Anterior cingulate cortex (tissue), 58 donors: Measurements from ENCODE around the gene TNFRSF11A.
A peak's percentile ranks its signal among the peaks of the same experiment; 100 is the strongest.

Source experiments
- DNase-seq, 58 donors: peaks; one replicate each; lab custom pipeline; 2025; lab: John Stamatoyannopoulos, UW

The TNFRSF11A gene

DNA sequence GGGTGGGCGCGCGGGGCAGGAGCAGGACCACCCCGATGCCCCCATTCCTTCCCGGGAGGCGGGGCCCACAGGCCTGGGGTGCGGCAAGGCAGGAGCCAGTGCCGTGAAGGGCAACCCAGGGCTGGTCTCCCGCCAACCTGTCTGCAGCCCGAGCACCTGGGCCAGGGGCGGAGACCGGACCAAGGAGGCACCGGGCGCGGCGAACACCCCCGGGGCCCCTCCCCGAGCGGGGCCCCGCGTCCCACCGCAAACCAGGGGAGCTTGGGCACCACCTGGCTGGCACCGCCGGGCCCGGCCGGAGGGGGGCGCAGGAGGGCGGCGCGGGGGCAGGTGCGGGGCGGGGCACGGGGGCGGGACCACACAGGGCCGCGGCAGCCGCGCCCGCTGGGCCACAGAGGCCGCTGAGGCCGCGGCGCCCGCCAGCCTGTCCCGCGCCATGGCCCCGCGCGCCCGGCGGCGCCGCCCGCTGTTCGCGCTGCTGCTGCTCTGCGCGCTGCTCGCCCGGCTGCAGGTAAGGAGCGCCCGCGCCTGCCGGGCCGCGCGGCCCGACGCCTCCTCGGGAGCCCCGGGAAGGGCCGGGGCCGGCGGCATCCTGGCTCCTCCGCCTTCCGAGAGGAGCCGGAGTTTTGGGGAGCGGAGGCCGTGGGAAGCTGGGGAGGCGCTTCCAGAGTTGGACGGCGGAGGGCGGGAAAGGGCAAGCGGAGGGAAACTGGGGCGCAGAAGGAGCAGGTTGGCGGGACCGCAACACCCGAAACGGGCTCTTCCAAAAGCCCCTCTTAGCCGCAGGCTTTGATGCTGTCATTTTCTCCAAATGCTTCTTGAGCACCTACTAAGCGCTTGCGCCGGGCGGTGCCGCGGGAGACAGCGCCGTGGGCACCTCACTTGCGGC lies at the start of gene TNFRSF11A:
TNFRSF11A (plus strand) TSS at position 394 of the 889 bp plus-strand sequence; CDS start at position 437, 43 bp downstream.
- DNase-seq: peak in 5 of 58 donors; percentile 8 to 44 (median 8)

DNA sequence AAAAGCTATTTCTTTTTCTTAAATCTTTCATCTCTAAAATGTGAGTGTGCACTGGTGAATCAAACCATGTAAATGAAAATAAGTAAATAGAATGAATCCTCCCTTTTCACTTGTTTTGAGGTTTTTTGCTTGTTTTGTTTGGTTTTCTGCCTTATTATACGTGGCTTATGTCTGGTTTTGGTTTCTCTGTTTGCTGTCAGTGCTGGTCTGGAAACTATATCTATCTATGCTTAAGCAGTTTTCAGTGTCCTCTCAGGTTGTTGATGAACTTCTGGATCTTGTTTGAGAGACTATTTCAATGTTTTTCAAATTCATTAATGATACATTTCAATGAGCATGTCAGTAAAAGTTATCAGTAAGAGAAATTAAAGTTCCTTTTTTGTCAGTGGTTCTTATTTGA lies 48.1 kb upstream of the TNFRSF11A start:
- DNase-seq: no peak

DNA sequence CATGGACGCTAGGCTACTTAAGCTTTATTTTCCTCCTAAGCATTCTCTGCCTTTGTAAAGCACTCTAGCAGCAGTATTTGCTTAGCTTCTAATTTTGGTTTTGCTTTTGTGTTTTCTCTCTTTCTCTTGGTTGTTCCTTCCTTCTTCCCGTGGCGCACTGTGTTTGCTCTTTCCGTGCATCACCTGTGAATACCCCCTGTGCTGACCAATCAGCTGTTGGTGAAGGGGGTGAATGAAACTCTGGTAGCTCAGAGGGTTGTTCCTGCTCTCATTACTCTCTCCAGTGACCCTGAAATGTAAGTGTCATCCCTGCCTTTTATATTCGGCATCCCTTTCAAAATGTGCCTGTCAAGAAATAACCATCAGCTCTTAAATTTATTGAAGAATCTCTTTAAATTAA lies 45.5 kb upstream of the TNFRSF11A start:
- no peak for DNase-seq

DNA sequence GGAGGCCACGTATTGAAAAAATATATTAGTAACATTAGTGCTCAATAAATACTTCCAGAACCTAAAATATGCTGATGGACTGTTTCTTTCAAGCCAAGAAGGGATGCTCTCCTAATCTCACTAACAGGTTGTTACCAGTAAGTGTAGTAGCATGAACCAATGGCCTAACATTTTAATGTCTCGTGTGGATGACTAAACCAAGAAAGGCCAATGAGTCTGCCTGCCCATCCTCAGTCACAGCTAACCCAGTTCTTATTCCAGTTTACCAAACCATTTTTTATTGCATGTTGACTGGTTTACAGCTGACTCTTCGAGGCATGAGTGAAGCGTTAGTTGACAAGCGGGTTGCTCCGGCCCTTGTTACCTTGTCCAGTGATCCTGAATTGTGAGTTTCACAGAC lies 45.1 kb upstream of the TNFRSF11A start:
- DNase-seq: no peak

DNA sequence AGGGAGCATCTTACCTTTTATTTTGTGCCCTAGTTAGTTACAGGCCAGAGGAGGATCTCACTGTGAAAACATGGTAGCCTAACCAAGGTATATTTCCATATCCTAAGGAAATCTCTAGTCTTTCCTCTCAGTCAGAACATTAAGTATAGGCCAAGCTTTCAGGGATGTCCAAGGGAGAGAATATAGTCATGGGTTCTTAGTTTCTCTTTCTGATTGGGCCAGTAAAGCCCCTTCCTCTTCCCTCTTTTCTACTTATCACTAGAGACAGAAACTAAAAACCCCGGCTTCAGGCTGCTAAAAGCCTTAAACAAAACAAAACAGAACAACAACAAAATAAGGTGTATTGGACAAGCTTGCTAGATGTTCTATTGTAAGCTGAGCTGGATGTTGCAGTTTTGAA lies 44.3 kb upstream of the TNFRSF11A start:
- no peak for DNase-seq

- no peak for DNase-seq
Measured at GRCh38 chr18:62281684-62282083, 43.4 kb upstream of the TNFRSF11A start.

DNA sequence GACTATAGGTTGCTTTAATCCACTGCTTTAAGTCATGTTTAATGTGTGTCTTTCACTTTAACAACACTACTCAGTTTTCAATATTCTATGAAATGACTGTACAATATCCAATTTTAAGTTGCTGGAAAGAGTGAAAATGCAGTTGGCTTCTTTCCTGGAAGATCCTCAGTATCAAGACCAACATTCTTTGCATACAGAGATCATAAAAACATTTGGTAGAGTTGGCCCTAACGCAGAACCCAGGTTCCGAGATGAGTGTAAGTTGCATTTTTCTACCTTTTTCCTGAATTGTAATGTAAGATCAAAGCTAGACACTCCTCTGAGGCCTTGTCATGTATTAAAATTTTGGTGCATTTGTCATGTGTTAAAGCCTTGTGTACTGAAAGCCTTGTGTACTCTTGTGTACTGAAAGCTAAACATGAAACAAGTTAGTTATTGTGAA lies 42.9 kb upstream of the TNFRSF11A start:
- DNase-seq: no peak

DNA sequence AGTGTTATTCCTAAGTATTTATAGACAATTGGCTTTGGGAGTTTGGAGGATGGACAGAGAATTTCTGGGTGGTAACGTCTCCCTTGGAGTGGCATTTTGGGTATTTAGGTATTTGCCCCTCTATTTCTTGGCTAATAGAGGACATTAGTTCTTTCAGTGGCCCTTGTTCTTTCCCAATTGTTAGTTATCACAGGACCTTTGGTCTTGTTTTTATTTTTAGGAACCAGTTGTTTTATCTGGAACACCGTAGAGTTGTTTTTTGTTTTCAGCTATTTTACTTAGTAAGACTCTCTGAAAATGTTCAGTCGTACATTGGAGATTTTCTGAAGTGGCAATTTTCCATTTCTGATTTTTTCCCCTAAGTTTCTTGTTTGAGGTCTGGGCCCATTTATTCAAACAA lies 40.5 kb upstream of the TNFRSF11A start:
- no peak for DNase-seq

GRCh38 chr18:62285281-62285680 lies 39.8 kb upstream of the TNFRSF11A start:
- no peak for DNase-seq

- DNase-seq: no peak
Measured at GRCh38 chr18:62287781-62288664, 37.1 kb upstream of the TNFRSF11A start.

- no peak for DNase-seq
Measured at GRCh38 chr18:62288665-62289008, 36.5 kb upstream of the TNFRSF11A start.

DNA sequence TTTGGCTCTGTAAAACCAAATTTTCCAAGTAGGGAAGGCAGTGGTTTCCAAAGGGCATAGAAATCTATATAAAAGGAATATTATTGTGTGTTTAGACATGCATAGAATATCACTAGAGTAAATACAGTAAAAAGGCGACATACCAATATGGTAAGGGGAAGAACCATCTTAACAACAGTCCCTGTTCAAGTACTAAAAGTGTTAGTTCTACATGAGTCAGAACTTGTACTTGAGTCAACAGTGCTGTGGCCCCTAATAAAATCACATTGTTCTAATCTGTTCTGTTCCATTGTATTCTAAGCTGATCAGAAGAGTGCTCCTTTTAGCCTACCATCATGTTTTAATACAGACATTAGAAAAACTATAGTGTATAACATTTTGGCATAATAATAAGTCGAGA lies 36.1 kb upstream of the TNFRSF11A start:
- DNase-seq: no peak

DNA sequence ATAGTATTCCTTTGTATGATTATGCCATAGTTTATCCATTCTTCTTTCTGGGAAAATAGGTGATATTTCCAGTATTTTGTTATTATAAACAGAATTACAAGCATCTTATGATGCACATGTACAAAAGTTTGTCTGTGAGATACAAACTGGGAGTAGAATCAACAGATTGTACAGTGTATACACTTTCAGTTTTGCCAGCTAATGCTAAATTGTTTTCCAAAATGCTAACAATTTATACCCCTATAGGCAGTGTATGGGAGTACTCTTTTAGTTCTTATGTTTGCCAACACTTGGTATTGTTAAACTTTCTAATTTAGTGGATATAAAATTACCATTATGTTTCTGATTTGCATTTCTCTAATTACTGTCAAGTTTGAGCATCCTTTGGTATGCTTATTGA lies 31.0 kb upstream of the TNFRSF11A start:
- no peak for DNase-seq

GRCh38 chr18:62300359-62300963 lies 24.6 kb upstream of the TNFRSF11A start:
- DNase-seq: no peak

DNA sequence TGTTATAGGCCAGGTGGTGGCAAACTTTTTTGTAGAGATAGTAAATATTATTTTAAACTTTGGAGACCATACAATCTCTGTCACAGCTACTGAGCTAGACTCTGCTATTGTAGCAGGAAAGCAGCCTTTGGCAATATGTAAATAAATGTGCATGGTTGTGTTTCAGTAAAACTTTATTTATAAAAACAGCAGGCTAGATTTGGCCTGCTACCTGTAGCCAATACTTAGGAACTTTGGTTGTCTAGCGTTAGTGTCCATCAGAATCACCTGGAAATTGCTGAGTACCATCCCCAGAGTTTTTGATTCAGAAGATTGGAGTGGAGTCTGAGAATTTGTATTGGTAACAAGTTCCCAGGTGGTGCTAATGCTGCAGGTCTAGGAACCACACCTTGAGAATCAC lies 23.8 kb upstream of the TNFRSF11A start:
- DNase-seq: no peak

GRCh38 chr18:62312851-62313250 lies 12.3 kb upstream of the TNFRSF11A start:
- no peak for DNase-seq

- DNase-seq: no peak
Measured at GRCh38 chr18:62318228-62319180, 6.6 kb upstream of the TNFRSF11A start.

GRCh38 chr18:62321201-62321600 lies 3.9 kb upstream of the TNFRSF11A start:
- DNase-seq: no peak

- no peak for DNase-seq
Measured at GRCh38 chr18:62323483-62324180, 1.5 kb upstream of the TNFRSF11A start.
